Left kidney (tissue), 2 donors: ENCODE data around the gene C1orf159. TPM values are rescaled to one million over a fixed set of nuclear protein-coding genes. Genes with fewer than 3 reads are reported as not detected.

Experiments used
- DNase-seq: peaks from one replicate; pipeline ENCODE4 v3.0.0-alpha.2; 2013
- polyA plus RNA-seq: library from polyadenylated mRNA; unstranded; fragments of 120-200 nt; gene quantifications from one replicate; pipeline ENCODE4 v1.2.1, GENCODE V29; 2013; ENCODE audit not compliant: insufficient read length

Gene C1orf159
- polyA plus RNA-seq, 1 donor, result 9.4 TPM

DNA sequence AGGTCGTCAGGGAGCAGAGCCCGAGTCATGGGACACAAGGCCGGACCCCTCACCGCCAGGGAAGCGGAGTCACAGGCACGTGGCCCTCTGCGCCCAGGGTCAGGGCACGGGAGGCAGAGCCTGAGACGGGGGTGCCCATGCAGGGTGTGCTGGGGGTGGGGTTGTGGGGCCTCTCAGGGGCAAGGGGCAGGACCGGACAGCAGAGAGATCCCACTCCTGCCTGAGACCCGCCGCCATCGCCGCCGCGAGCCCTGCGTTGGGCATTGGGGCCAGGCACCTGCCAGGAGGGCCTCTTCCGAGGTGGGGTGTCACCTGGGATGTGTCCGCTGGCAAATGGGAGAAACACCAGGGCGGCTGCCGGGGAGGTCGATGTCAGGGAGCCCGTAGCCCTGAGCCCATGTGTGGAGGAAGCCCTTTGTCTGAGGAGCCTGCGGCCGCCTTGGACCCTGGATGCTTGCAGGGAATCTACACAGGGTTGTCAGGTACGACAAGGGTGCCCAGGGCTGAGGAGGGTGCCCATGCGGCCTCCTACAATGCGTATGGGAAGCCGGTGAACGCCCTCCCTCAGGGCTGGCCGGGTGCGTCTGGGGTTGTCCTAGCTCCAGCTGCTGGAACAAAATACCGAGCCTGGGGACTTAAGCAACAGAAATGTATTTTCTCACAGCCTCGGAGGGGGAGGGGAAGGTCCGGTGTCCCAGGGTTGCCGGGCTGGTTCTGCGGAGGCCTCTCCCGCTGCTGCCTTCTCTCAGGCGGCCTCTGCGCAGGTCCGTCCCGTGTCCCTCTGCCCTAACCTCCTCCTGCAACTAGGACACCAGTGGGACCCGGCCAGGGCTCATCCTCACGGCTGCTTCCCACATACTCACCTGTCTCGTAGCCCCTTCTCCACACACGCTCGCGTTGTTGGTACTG is 16.4 kb upstream of the C1orf159 start:
- no peak for DNase-seq

DNA sequence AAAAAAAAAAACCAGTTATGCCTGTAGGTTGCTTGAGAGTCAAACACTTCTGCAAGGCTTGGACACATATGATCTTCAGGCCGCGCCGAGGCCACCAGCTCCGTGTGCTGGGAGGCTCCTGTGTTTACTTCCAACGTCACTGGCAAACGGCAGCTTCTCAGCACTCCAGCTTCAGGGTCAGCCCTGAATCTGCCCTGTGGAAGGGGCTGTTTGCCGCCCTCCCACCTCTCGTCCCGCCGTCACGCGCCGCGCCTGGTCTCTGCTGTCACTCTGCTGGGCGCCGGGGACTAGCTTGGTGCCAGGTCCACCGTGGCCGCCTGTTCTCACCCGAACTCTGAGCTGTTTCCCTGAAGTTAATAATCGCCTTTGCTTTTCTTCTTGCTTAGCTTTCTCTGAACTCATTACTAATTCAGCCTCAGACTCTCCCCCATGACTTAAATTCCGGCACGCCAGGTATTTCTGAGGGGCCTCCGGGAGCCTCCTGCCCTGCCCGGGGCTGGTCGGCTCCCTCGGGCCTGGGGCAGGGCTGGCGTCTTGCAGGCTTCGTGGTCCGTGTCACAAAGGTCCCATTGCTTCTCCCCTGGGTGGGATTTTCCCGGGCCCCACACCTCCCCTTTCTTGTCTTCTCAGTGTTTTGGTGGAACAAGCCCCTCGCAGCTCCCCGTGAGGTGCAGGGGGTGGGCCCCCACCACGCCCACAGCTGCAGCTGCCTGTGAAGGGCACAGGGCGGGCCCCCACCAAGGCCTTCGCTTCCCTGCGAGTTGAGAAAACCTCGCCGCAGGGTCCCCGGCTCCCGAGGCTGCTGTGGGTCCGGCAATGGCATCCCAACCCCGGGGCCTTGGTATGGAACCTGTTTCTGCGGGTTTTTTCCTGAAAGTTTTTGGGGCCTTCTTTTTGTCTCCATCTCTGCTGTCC is 14.6 kb upstream of the C1orf159 start:
- DNase-seq, result no peak

DNA sequence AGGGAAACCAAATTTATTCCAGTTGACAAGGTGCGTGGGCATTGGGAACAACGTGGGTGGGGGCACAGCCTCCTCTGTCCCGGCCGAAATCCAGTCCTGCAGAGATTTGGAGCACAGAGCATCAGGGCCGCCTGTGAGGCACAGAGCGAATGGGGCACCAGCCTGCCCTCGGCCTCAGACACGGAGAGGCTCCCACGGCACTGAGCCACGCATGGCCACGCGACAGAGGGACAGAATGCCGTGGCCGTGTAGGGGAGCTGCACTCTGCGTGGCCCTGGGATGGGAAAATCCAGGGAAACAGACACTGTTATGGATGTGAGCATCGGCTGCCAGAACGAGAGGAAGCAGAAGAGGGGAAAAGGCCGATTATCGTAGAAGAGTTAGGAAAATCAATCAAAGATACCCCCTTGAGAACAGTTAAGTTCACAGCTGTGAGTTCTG is 13.5 kb upstream of the C1orf159 start:
- no peak for DNase-seq

GRCh38 chr1:1128454-1129139 is 12.7 kb upstream of the C1orf159 start:
- no peak for DNase-seq

DNA sequence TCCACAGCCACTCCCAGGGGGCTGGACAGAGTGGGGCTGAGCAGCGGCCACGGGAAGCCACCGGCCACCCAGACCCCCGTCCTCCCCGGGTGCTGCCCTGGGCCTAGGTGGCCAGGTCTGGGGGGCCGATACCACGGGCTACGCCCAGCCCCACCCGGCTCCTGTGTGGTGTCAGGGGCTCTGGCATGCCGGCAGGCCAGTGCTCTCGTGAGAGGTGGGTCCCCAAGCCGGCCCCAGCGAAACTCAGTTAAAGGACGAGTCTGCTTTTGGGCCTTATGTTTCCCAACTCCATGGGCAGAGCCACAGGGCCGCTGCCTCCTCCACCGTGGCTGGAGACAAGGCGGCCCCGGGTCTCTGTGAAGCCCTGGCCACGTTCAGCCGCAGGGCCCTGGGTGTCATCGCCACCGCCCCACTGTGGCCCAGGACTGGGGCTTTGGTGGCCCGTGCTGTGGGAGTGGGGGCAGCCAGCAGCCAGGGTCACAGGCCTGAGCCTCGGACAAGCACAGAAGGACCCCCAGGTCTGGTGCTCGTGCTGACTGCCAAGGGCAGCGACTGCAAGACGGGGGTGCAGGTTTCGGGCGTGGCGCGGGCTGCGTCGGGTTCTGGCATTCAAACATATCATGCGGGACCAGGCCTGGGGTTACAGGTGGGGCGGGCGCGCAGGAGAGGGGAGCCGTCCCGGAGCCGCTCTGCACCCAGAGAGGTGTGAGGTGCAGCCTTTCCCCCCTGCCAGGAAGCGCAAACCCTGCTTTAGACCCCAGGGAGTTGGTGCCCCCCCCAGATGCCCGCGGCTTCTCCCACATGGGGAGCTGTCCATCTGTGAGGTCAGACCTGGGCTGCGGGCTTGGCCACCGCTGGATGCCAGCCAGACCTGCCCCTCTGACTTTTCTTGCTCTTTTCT is 11.9 kb upstream of the C1orf159 start:
- DNase-seq, result no peak

- no peak for DNase-seq
Measured at GRCh38 chr1:1125945-1126344, 10.1 kb upstream of the C1orf159 start.

DNA sequence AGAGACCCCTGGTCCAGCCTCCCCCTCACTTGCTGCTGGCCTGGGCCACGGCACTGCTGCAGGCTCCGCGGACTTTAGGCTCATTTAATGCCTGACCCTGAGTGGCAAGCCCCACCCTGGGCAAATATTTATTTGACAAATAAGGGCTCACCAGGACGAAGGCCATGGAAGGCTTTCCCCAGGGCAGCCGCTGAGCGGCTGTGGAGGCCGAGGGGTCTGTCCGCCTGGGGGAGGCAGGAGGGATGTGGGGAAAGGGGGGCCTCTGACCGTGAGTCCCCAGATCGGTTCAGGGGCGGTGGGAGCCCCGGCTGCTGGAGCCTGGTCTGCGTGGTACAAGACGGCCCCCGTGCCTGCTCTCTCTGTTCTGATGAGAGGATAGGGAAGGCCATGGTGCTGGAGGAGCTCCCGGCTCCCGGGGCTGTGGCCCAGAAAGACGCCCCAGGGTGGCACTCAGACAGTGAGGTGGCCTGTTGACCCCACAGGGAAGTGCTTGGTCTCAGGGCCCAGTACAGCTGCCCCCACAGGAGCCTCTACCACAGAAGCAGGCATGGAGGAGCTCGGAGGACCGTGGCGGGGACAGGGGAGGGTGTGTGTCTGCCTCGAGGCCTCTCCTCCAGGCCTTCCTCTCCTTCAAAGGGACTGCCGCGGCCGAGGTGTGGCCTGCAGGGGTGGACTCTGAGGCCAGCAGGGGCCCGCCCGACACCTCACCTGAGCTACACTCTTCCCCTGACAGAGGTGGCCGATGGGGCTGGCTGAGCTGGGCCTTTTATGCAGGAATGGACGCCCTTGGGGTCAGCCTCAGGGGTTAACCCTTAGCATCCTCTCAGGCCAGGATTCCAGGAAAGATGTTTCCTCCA is 9.1 kb upstream of the C1orf159 start:
- no peak for DNase-seq

DNA sequence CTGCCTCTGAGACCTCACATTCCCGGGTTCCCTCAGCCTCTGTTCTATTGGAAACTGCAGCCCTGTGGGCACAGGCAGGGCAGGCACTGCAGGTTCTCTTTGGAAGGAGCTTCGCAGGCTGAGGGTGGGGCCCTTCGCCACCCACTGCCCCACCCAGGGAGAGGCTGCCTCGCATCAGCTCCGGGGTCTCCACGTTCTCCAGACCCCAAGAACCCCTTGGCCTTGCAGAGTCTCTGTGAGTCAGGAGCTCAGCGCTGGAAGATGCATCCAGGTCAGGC is 8.6 kb upstream of the C1orf159 start:
- DNase-seq, result no peak

DNA sequence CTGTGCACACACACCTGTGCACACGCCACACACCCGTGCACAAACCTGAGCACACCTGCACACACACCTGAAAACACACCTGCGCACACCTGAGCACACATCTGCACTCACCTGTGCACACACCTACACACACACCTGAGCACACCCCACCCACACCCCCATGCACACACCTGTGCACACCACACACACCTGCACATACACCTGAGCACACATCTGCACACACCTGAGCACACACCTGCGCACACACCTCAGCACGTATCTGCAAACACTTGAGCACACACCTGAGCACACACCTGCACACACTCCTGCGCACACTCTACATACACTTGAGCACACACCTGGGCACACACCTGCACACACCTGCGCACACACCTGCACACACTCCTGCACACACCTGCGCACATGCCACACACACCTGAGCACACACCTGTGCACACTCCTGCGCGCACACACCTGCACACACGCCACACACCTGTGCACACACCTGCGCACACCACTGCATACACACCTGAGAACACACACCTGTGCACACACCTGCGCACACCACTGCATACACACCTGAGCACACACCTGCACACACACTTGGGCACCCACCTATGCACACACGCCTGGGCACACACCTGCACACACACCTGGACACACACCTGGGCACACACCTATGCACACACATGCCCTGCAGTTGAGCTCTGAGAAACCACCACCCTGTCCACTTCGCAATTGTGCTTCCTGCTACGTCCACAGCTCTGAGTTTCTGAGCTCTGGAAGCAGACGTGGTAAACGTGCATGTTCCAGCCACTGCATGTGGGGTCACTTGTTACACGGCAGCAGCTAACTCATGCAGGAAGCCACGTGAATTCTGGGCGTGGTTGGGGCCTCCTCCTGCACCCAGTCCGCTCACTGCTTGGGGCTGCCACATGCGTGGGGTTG is 8.0 kb upstream of the C1orf159 start:
- no peak for DNase-seq

GRCh38 chr1:1122981-1123480 is 7.1 kb upstream of the C1orf159 start:
- DNase-seq, result no peak

DNA sequence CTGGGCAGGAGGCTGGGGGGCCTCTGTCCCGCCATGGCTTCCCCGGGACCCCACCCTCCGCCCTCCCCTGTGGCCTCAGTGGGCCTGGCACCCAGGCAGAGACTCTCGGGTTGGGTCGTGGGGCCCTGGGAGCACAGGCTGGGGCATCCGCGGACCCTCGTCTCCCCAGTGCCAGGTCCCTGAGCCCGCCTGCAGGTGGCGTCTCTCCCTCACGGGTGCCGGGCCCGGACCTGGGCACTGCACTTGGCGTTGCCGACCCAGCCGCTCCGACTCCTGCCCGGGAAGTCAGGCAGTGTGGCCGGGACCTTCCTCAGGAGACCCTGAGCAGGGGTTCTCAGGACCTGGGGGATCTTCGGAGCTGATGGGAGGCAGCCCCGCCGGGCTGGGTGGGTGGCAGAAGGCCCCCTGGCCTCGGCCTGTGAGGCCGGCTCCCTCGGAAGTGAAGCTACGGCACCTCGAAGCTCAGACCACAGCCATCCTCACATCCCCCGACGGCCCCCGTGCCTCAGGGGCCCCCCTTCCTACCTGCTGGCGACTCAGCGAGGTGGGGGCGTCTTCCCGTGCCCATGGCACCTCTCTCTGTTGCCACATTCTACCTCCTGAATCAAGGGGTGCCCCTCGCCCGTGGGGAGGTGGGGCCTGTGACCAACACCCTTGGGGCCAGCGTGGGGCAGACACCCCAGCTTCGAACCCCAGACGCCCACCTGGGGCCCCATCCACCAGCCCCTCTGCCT is 6.4 kb upstream of the C1orf159 start:
- DNase-seq, result peak; percentile 63

DNA sequence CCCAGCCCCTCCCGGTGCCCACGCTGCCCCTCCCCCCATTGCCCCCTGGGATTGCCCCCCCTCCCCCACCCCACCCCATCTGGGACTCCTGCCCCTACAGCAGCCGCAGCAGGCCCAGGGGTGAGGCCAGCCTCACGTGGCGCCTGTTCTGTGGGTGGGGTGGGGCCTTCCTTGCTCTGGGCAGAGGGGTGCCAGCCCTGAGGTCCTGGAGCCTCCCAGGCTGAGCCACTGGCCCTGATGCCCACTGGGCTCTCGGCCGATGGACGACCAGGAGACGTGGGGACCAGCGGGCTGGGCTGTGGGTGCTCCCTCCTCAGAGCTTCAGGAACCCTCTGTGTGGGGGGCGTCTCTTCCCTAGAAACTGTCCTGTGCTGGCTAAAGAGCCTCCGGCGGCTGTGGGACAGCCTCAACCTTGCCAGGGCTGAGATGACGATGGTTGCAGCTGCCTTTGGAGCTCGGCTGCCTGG is 5.8 kb upstream of the C1orf159 start:
- no peak for DNase-seq

DNA sequence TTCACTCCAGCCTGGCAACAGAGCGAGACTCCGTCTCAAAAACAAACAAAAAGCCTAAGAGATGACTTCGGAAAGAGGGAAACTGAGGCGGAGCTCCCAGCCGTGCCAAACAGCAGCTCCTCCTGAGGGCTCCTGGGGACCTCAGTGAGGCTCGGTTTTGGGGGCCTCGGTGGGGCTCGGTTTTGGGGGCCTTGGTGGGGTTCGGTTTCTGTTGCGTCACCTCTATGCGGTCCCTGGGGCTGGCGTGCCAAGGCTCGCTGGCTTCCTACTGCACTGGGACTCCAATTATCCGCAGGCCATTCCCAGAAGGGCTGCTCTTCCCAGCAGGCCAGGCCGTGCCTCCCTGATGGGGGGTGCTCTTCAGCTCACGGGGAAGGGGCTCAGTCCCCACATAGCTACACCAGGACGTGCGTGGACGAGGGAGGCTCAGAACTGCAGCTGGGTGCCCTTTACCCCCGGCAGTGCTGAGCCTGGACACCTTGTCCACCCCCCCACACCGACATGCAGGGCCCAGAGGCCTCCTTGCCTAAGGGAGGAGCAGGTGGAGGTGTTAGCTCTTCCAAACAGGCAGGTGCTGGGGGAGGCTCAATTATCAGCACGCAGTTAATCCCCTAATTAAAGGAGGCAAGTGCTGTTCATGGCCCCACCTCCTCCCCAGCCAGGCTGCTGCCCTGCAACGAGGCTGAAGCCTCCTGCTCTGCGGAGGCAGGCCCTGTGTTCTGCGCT is 5.1 kb upstream of the C1orf159 start:
- no peak for DNase-seq

GRCh38 chr1:1120096-1120495 is 4.2 kb upstream of the C1orf159 start:
- no peak for DNase-seq

GRCh38 chr1:1119272-1119890 is 3.5 kb upstream of the C1orf159 start:
- no peak for DNase-seq

DNA sequence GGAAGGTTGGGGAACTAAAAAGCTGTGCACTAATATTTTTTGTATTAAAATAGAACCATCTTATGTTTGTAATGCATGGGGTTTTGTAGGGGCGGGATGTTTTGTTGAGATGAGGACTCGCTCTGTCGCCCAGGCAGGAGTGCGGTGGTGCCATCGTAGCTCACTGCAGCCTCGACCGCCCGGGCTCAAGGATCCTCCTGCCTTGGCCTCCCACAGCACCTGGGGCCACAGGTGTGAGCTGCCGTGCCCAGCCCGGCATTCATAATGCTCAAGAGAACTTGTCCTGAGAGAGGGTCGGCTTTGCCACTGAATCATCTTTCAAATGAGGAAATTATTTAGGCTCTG is 3.0 kb upstream of the C1orf159 start:
- DNase-seq, result no peak
